ENCODE measurements around the gene HYCC1.

The HYCC1 gene

GRCh38 chr7:23017309-23017708 lies 3.4 kb upstream of the HYCC1 start:
- no peak overlapping the region for H4K8ac ChIP-seq (ENCODE audit: low read depth, low read length)
- H3K4ac ChIP-seq (ENCODE audit: low read length): no peak overlapping the region
- H3K4me3 ChIP-seq (ENCODE audit: low read length in 2 of 2): no peak overlapping the region
- peaks cover 2% of the 10 kb centered on the region for H3K79me1 ChIP-seq (ENCODE audit: low read depth, low read length)
- no peak overlapping the region for H3K23ac ChIP-seq (ENCODE audit: low read depth, low read length, poor library complexity)
- peaks cover 4 to 7% of the 10 kb centered on the region in 2 donors for H3K4me1 ChIP-seq (ENCODE audit: control insufficient read depth in 2 of 2, insufficient read depth in 1 of 2, low read depth in 1 of 2, low read length in 2 of 2)
- H3K9ac ChIP-seq (ENCODE audit: low read depth, low read length, poor library complexity): no peak overlapping the region
- H2BK120ac ChIP-seq (ENCODE audit: low read depth, low read length): no peak overlapping the region
- H2AK5ac ChIP-seq (ENCODE audit: low read depth, low read length): no peak overlapping the region
- H3K36me3 ChIP-seq (replicated peaks in 1 of 2; ENCODE audit: control insufficient read depth in 2 of 2, insufficient read depth in 2 of 2, low read length in 2 of 2): no peaks in the 10 kb centered on the region
- no peaks in the 10 kb centered on the region for H3K9me3 ChIP-seq (replicated peaks in 1 of 2; ENCODE audit: control insufficient read depth in 2 of 2, insufficient read depth in 1 of 2, low read depth in 1 of 2, low read length in 2 of 2)
- no peak overlapping the region for H3K14ac ChIP-seq (ENCODE audit: low read length)
- H4K91ac ChIP-seq (ENCODE audit: low read depth, low read length, poor library complexity): no peak overlapping the region
- WGBS, 2 donors (ENCODE audit: extremely low coverage in 2 of 2, insufficient read length in 2 of 2, insufficient replicate concordance in 1 of 2): no CpG with 5 or more reads among the region's 3 CpGs
- H3K27me3 ChIP-seq (ENCODE audit: control insufficient read depth in 3 of 3, insufficient read depth in 3 of 3, low read depth in 1 of 3, low read length in 3 of 3): no peaks in the 10 kb centered on the region
- H3K4me2 ChIP-seq (ENCODE audit: insufficient read depth, low read length, poor library complexity, severe bottlenecking): no peak overlapping the region
- H3K18ac ChIP-seq (ENCODE audit: low read length): no peak overlapping the region
- H2AFZ ChIP-seq (ENCODE audit: low read length): no peak overlapping the region
- no peak overlapping the region for H3K27ac ChIP-seq (replicated peaks; ENCODE audit: low read length)
- H2BK5ac ChIP-seq (ENCODE audit: low read length): no peak overlapping the region
- no peak overlapping the region for H2BK12ac ChIP-seq (ENCODE audit: low read length)
- H2BK15ac ChIP-seq (ENCODE audit: low read length): no peak overlapping the region
- DNase-seq (ENCODE audit: low spot score): no peak

DNA sequence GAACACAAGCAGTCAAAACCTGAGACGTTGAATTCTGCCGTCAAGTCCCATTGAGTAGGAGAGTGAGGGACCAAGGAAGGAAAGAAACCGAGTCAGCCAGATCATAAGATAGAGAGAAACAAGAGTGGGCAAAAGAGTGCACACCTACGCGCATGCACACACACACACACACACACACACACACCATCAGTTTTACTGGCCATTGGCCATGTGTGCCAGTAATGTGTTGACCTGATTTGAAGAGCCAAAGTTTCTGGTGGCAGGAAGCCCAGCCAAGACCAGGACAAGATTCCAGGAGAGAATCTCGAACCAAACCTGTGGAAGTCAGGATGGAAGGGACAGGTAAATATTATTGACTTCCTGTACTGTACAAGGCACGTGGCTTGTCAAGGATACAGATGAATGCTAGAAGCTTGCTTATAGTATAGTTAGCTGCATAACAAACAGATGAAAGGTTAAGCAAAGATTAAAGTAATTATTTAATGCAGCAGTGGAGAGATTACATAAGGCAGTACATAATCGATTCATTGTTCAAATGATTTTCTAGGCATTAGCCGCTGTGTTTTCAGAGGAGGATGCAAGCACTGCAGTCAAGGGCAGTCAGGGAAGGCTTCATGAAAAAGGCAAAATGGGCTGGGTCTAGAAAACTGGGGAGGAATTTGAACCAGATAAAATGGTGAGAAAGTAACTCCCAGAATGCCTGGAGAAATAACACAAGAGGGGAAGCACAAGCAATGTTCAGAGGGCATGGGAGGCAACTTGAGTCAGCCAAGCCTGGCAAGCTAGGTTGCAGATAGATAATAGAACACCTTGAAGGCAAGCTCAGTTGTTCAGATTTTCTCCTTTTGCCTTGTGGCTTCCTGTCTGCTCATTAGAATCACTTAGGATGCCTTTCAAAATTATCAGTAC lies 2.7 kb upstream of the HYCC1 start:
- Histone ChIP-seq H3K18ac (ENCODE audit: low read length) (no peak overlapping the region), H3K9ac (ENCODE audit: low read depth, low read length, poor library complexity) (no peak overlapping the region), H3K27me3 (ENCODE audit: control insufficient read depth in 3 of 3, insufficient read depth in 3 of 3, low read depth in 1 of 3, low read length in 3 of 3) (no peaks in the 10 kb centered on the region), H3K4ac (ENCODE audit: low read length) (no peak overlapping the region), H3K9me3 (replicated peaks in 1 of 2; ENCODE audit: control insufficient read depth in 2 of 2, insufficient read depth in 1 of 2, low read depth in 1 of 2, low read length in 2 of 2) (no peaks in the 10 kb centered on the region), H3K23ac (ENCODE audit: low read depth, low read length, poor library complexity) (no peak overlapping the region), H4K8ac (ENCODE audit: low read depth, low read length) (no peak overlapping the region), H4K91ac (ENCODE audit: low read depth, low read length, poor library complexity) (no peak overlapping the region), H3K4me2 (ENCODE audit: insufficient read depth, low read length, poor library complexity, severe bottlenecking) (no peak overlapping the region), H3K4me1 (ENCODE audit: control insufficient read depth in 2 of 2, insufficient read depth in 1 of 2, low read depth in 1 of 2, low read length in 2 of 2) (peaks cover 4 to 7% of the 10 kb centered on the region in 2 donors), H2BK120ac (ENCODE audit: low read depth, low read length) (no peak overlapping the region), H2BK15ac (ENCODE audit: low read length) (no peak overlapping the region), H3K79me1 (ENCODE audit: low read depth, low read length) (peaks cover 2% of the 10 kb centered on the region), H2AFZ (ENCODE audit: low read length) (no peak overlapping the region), H3K14ac (ENCODE audit: low read length) (no peak overlapping the region), H3K36me3 (replicated peaks in 1 of 2; ENCODE audit: control insufficient read depth in 2 of 2, insufficient read depth in 2 of 2, low read length in 2 of 2) (no peaks in the 10 kb centered on the region), H3K4me3 (ENCODE audit: low read length in 2 of 2) (no peak overlapping the region), H2BK5ac (ENCODE audit: low read length) (no peak overlapping the region), H3K27ac (replicated peaks; ENCODE audit: low read length) (no peak overlapping the region), H2AK5ac (ENCODE audit: low read depth, low read length) (peak overlapping the region; percentile 30), H2BK12ac (ENCODE audit: low read length) (no peak overlapping the region)
- DNase-seq (ENCODE audit: low spot score): no peak
- WGBS, 2 donors (ENCODE audit: extremely low coverage in 2 of 2, insufficient read length in 2 of 2, insufficient replicate concordance in 1 of 2): no CpG with 5 or more reads among the region's 9 CpGs

GRCh38 chr7:23014681-23015080 lies 751 bp upstream of the HYCC1 start:
- Histone ChIP-seq H3K4me3 (ENCODE audit: low read length in 2 of 2) (no peak overlapping the region), H3K79me1 (ENCODE audit: low read depth, low read length) (peaks cover 2% of the 10 kb centered on the region), H2AK5ac (ENCODE audit: low read depth, low read length) (no peak overlapping the region), H2BK12ac (ENCODE audit: low read length) (no peak overlapping the region), H3K4ac (ENCODE audit: low read length) (no peak overlapping the region), H3K36me3 (replicated peaks in 1 of 2; ENCODE audit: control insufficient read depth in 2 of 2, insufficient read depth in 2 of 2, low read length in 2 of 2) (no peaks in the 10 kb centered on the region), H2AFZ (ENCODE audit: low read length) (peak overlapping the region; percentile 83), H3K4me2 (ENCODE audit: insufficient read depth, low read length, poor library complexity, severe bottlenecking) (no peak overlapping the region), H3K18ac (ENCODE audit: low read length) (no peak overlapping the region), H3K27ac (replicated peaks; ENCODE audit: low read length) (no peak overlapping the region), H3K23ac (ENCODE audit: low read depth, low read length, poor library complexity) (no peak overlapping the region), H3K14ac (ENCODE audit: low read length) (no peak overlapping the region), H3K27me3 (ENCODE audit: control insufficient read depth in 3 of 3, insufficient read depth in 3 of 3, low read depth in 1 of 3, low read length in 3 of 3) (no peaks in the 10 kb centered on the region), H4K91ac (ENCODE audit: low read depth, low read length, poor library complexity) (no peak overlapping the region), H2BK5ac (ENCODE audit: low read length) (no peak overlapping the region), H3K4me1 (ENCODE audit: control insufficient read depth in 2 of 2, insufficient read depth in 1 of 2, low read depth in 1 of 2, low read length in 2 of 2) (peaks cover 7 to 8% of the 10 kb centered on the region in 2 donors), H2BK15ac (ENCODE audit: low read length) (no peak overlapping the region), H4K8ac (ENCODE audit: low read depth, low read length) (no peak overlapping the region), H2BK120ac (ENCODE audit: low read depth, low read length) (no peak overlapping the region), H3K9me3 (replicated peaks in 1 of 2; ENCODE audit: control insufficient read depth in 2 of 2, insufficient read depth in 1 of 2, low read depth in 1 of 2, low read length in 2 of 2) (no peaks in the 10 kb centered on the region), H3K9ac (ENCODE audit: low read depth, low read length, poor library complexity) (no peak overlapping the region)
- WGBS, 2 donors (ENCODE audit: extremely low coverage in 2 of 2, insufficient read length in 2 of 2, insufficient replicate concordance in 1 of 2): no CpG with 5 or more reads among the region's 2 CpGs
- DNase-seq (ENCODE audit: low spot score): no peak

DNA sequence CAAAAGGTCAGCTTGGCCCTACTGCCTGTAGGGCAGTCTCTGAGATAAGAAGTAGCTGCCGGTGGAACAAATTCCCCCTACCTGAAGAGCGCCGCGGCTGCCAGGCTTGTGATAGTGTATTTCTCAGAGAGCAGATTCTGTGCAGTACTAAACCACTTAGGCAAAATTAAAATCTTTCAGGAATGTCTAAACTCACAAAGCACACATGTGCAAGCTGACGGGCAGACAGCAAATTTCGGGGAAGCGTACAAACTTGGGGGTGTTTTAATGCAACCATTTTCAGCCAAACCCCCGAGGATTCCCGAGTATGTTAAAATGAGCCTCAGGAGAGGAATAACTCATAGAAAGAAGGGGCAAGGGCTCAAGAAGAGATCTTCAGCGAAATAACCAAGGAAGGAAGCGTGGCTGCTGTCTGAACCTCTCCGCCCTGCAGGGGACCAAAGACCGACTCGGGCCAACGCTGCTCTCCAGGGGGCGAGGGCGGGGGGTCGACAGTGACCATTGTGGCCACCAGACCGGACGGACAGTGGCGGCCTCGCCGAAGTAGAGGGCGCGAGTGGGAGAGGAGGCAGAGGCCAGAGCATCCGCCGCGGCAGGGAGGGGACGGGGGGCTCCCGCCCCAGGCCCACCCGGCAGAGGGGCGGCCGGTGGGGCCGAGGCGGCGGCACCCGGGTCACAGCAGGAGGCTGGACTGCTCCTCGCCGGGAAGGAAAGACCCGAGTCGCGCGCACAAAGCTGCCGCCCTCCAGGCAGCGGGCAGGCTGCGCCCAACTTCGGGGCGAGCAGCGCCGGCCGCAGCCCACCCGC lies 819 bp downstream of the HYCC1 start:
- H2AFZ ChIP-seq (ENCODE audit: low read length): peak overlapping the region; percentile 97
- H3K23ac ChIP-seq (ENCODE audit: low read depth, low read length, poor library complexity): no peak overlapping the region
- H3K4me2 ChIP-seq (ENCODE audit: insufficient read depth, low read length, poor library complexity, severe bottlenecking): peak overlapping the region; percentile 71
- H2AK5ac ChIP-seq (ENCODE audit: low read depth, low read length): no peak overlapping the region
- no peak overlapping the region for H2BK5ac ChIP-seq (ENCODE audit: low read length)
- H2BK120ac ChIP-seq (ENCODE audit: low read depth, low read length): no peak overlapping the region
- peak overlapping the region; percentile 93 for H3K9ac ChIP-seq (ENCODE audit: low read depth, low read length, poor library complexity)
- WGBS, 2 donors (ENCODE audit: extremely low coverage in 2 of 2, insufficient read length in 2 of 2, insufficient replicate concordance in 1 of 2): no CpG with 5 or more reads among the region's 52 CpGs
- no peaks in the 10 kb centered on the region for H3K9me3 ChIP-seq (replicated peaks in 1 of 2; ENCODE audit: control insufficient read depth in 2 of 2, insufficient read depth in 1 of 2, low read depth in 1 of 2, low read length in 2 of 2)
- no peak overlapping the region for H3K4ac ChIP-seq (ENCODE audit: low read length)
- peaks cover 2 to 4% of the 10 kb centered on the region in 2 donors for H3K4me1 ChIP-seq (ENCODE audit: control insufficient read depth in 2 of 2, insufficient read depth in 1 of 2, low read depth in 1 of 2, low read length in 2 of 2)
- H4K8ac ChIP-seq (ENCODE audit: low read depth, low read length): no peak overlapping the region
- peaks cover 2% of the 10 kb centered on the region for H3K79me1 ChIP-seq (ENCODE audit: low read depth, low read length)
- H3K36me3 ChIP-seq (replicated peaks in 1 of 2; ENCODE audit: control insufficient read depth in 2 of 2, insufficient read depth in 2 of 2, low read length in 2 of 2): no peaks in the 10 kb centered on the region
- H3K27ac ChIP-seq (replicated peaks; ENCODE audit: low read length): no peak overlapping the region
- H4K91ac ChIP-seq (ENCODE audit: low read depth, low read length, poor library complexity): no peak overlapping the region
- peak; percentile 33 for DNase-seq (ENCODE audit: low spot score)
- no peaks in the 10 kb centered on the region for H3K27me3 ChIP-seq (ENCODE audit: control insufficient read depth in 3 of 3, insufficient read depth in 3 of 3, low read depth in 1 of 3, low read length in 3 of 3)
- no peak overlapping the region for H2BK15ac ChIP-seq (ENCODE audit: low read length)
- peak overlapping the region; percentile 78 for H3K14ac ChIP-seq (ENCODE audit: low read length)
- peak overlapping the region; percentile 95 to 96 for H3K4me3 ChIP-seq (ENCODE audit: low read length in 2 of 2)
- H2BK12ac ChIP-seq (ENCODE audit: low read length): no peak overlapping the region
- H3K18ac ChIP-seq (ENCODE audit: low read length): peak overlapping the region; percentile 93

All from neuronal stem cell (in vitro differentiated cells).